BE2C (cell line): ENCODE measurements around the gene PDE6D.

Experiments used
- DNase-seq: peaks from one replicate; pipeline ENCODE4 v3.0.0-alpha.2; 2020
- H3K27me3 ChIP-seq: fragments of 250-450 bp; sonication (Bioruptor Pico); 2 replicates; pipeline ENCODE4 v1.5.1; 2020; ENCODE audit warnings: mild to moderate bottlenecking
- H3K36me3 ChIP-seq: fragments of 250-450 bp; sonication (Bioruptor Pico); 2 replicates; pipeline ENCODE4 v1.5.1; 2020; ENCODE audit warnings: mild to moderate bottlenecking
- H3K4me1 ChIP-seq: fragments of 250-450 bp; sonication (Bioruptor Pico); 2 replicates; pipeline ENCODE4 v1.5.1; 2020
- H3K4me3 ChIP-seq: 2 replicates; pipeline ENCODE4 v1.5.1; 2011; ENCODE audit warnings: low read depth, low read length
- H3K9me3 ChIP-seq: fragments of 250-450 bp; sonication (Bioruptor Pico); 2 replicates; pipeline ENCODE4 v1.5.1; 2020
- TF ChIP-seq, protein P1 (sequence below): IDR thresholded peaks from 2 replicates; pipeline ENCODE4 v1.5.1; 2012; ENCODE audit warnings: mild to moderate bottlenecking, low read depth, low read length

PDE6D gene

GRCh38 chr2:231722721-231723307 is 58.3 kb downstream of the PDE6D start:
- no peak for DNase-seq
- Histone ChIP-seq H3K4me3 (no peak overlapping the region), H3K4me1 (no peaks in the 10 kb centered on the region), H3K9me3 (no peaks in the 10 kb centered on the region), H3K36me3 (no peaks in the 10 kb centered on the region), H3K27me3 (no peaks in the 10 kb centered on the region)
- TF ChIP-seq, protein P1, sequence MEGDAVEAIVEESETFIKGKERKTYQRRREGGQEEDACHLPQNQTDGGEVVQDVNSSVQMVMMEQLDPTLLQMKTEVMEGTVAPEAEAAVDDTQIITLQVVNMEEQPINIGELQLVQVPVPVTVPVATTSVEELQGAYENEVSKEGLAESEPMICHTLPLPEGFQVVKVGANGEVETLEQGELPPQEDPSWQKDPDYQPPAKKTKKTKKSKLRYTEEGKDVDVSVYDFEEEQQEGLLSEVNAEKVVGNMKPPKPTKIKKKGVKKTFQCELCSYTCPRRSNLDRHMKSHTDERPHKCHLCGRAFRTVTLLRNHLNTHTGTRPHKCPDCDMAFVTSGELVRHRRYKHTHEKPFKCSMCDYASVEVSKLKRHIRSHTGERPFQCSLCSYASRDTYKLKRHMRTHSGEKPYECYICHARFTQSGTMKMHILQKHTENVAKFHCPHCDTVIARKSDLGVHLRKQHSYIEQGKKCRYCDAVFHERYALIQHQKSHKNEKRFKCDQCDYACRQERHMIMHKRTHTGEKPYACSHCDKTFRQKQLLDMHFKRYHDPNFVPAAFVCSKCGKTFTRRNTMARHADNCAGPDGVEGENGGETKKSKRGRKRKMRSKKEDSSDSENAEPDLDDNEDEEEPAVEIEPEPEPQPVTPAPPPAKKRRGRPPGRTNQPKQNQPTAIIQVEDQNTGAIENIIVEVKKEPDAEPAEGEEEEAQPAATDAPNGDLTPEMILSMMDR, result no peak

DNA sequence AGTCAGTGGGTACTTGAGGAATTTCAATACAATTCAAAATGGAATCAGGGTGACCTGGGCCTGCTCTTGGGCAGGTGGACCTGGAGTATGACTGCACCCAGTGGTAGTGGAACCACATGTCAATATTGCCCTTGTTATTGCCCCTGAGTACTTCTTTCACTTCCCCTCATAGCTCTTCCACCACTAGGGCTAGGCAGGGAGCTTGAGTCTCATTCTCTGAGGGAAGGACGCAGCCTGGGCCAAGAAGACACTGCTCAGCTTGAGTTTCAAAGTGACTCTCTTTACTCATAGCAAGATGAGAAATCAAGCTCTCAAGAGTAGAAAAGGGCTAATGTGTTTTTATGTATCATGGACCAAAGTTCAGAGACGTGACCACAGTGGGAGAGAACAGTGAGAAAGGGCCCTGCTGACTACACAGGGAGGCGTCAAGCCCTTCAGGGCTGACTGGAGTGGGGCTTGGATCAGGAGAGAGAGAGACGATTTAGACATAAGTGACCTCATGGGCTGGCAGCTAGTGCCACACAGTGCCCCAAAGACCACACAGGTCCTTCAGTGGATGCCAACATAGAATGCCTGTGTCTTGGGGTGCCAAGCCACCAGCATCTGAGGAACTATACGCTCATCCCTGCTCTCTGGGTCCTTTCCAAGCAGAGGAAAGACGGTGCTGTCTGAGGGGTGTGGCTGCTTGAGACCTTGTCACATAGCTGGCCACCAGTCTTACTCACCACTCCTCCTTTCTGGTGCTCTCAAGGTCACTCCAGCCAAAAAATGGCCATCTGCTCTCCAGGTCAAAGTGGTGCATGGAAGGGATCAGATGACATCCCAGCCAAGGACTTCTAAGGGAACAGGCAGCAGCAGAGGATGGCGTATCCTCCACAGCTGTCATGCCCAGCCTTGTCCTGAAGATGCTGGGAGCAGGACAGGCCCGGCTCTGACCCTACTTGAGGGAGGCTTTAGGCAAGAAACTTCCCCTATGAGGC is 59.8 kb downstream of the PDE6D start:
- no peak for DNase-seq
- TF ChIP-seq, protein P1, result no peak

DNA sequence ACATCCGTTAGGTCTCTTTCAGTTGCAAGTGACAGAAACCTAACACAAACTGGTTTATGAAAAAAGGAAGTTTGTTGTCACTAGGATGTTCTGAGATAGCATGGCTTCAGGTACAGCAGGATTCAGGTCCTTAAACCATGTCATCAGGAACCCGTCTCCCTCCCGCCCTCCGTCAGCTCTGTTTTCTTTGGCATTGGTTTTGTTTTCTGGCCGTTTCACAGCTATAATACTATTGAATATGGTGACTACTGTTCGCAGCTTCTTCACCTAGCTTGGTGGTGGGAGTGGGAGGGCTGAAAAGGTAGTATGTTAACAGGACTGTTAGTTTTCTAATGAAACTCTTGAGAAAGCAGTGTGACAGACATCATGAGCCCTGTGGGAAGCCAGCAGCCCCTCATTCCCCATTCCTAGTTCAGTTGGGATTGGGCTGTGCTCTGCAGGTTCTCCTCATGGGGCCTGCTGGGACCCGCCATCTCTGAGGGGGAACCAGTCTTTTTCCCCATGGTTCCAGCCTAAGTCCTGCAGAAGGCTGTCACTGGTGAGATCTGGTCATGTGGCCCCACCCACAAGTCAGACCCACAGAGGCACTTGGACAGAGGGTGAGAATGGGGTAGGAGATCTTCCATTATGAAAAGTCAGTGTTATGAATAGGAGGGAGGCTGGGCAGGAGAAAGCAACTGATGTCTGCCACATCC is 60.6 kb downstream of the PDE6D start:
- Histone ChIP-seq H3K36me3 (peaks cover under 1% of the 10 kb centered on the region), H3K9me3 (no peaks in the 10 kb centered on the region), H3K4me1 (peaks cover 3% of the 10 kb centered on the region; the same call in 1 of the 2 replicates), H3K27me3 (no peaks in the 10 kb centered on the region), H3K4me3 (no peak overlapping the region)
- TF ChIP-seq, protein P1, result no peak
- no peak for DNase-seq

More for the DNA sequence above, 59.8 kb downstream of the PDE6D start:
- Histone ChIP-seq H3K36me3 (no peaks in the 10 kb centered on the region), H3K9me3 (no peaks in the 10 kb centered on the region), H3K27me3 (no peaks in the 10 kb centered on the region), H3K4me3 (no peak overlapping the region), H3K4me1 (peaks cover 3% of the 10 kb centered on the region; the same call in 1 of the 2 replicates)

- Histone ChIP-seq H3K4me3 (no peak overlapping the region), H3K27me3 (no peaks in the 10 kb centered on the region), H3K36me3 (peaks cover 17% of the 10 kb centered on the region), H3K9me3 (no peaks in the 10 kb centered on the region), H3K4me1 (peaks cover 3% of the 10 kb centered on the region; the same call in 1 of the 2 replicates)
- DNase-seq, result no peak
- TF ChIP-seq, protein P1, result no peak
Observed at GRCh38 chr2:231718799-231719198, 62.3 kb downstream of the PDE6D start.

DNA sequence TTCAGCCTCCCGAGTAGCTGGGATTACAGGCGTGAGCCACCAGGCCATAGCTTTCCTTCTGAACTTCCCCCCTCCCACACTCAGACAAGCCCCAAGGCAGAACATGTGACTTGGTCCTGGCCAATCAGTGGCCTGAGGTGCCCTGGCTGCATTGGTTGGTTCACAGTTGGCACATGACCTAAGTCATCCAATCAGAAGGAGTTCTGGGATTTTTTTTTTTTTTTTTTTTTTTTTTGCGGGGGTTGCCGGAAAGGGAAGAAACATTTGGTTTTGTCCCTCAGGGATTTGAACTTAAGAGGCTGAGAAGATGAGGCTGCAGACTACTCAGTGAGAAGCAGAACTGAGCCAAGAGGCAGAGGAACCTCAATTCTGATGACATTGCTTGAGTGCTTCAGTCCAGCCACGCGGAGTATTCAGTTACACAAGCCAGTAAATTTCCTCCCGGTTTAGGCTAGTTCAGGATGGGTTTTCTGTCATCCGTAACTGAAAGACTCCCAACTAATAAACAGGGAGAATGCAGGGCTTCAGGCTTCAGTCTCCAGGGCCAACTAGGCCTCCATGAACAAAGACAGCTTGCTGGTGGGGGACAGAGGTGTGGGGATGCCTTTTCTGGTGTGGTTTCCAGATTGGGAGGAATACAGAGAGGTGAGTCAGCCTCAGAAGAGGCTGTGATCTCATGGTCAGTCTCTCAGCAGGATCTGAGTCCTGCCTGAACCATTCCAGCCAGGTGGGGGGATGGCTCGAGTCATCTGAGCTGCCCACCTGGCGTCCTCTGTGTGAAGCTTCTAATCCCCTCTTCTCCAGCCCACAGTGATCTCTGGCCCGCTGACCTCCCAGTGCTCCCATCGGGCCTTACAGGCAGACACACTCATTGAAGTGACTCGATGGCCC is 63.6 kb downstream of the PDE6D start:
- Histone ChIP-seq H3K4me3 (peak overlapping the region; percentile 33), H3K4me1 (peaks cover 7% of the 10 kb centered on the region), H3K36me3 (peaks cover 24% of the 10 kb centered on the region), H3K9me3 (no peaks in the 10 kb centered on the region), H3K27me3 (no peaks in the 10 kb centered on the region)
- DNase-seq, result peak; percentile 90
- TF ChIP-seq, protein P1, result no peak
